Smooth muscle cell of the brain vasculature (primary cell): ENCODE results near the gene SLC18B1.

Experiments used
- DNase-seq: peaks from one replicate; pipeline ENCODE4 v3.0.0-alpha.2; 2012; ENCODE audit warnings: low read depth, low spot score

The SLC18B1 gene

DNA sequence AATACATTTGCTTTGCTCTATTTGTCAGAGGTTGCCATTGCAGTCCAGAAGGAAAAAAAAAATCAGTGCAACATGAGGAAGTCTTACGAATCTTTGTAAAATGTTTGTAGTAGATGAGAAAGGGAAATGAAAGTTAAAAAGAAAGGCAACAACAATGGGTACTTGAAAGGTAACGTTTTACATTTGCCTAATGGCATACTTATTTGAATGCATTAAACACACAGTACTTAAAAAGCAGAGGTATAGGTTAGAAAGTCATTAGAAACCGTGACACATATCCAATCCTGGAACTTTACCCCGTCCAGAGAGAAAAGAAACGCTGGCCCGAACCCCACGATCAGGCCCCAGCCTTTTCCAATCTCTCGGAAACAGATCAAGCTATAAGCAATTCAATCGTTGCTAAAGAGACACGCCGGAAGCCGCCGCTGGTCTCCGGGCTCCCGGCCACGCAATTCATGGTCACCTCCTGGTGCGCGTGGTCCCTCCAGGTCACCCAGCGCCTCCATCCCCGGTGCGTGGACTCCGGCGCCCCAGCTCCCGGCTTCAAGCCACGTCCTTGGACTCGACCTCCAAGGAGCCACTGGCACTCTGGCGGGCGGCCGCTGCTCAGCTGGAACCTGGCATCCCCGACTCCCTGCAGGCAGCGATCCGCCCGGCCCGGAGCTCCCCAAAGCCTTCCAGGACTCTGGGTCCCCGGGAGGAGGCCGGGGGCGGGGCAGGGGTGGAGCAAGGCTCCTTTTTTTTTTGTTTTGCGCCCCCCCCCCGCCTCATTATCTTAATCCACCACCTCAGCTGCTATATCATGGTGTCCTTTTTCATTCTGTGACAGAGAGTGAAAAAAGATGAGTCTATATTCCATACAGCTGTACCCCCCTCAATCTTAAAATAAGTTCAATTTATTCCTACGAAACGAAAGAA, at the start of gene SLC18B1:
Gene SLC18B1 (minus strand): TSS at position 687 of the 918 bp plus-strand sequence. CDS start 181 bp downstream, at position 506.
- no peak for DNase-seq

DNA sequence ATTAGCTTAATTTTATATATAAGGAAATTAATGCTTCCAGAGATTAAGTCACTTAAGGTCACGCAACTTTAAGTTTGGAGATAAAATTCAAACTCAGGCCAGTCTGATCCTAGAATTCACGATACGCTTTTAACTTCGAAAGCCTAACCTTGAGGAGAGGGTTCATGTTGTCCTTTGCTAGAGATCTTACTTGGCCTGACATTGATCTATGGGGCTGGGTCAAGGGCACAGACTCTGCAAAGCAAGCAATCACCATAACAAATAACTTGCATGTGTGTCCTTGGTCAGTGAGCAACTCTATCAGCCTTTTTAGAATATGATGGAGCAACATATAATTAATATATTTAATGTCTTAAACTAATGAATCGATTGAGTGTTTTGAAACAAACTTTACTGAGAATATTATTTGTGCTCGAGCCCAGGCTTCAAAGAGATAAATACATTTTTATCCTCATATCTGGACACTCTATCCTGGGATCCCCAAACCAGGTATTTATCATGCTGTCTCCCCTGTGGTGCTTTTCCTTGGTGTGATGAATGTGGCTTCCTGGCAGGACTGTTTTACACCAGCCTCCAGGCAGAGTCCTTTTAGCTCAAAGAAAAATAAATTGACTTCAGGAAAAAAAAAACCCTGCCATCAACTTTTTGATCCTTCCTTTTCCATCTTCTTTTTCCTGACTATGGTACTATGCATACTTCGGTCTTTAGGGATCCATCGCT, 45.0 kb upstream of the SLC18B1 start:
- no peak for DNase-seq

- DNase-seq = no peak
Observed at GRCh38 chr6:132841966-132842365, 43.5 kb upstream of the SLC18B1 start.

DNA sequence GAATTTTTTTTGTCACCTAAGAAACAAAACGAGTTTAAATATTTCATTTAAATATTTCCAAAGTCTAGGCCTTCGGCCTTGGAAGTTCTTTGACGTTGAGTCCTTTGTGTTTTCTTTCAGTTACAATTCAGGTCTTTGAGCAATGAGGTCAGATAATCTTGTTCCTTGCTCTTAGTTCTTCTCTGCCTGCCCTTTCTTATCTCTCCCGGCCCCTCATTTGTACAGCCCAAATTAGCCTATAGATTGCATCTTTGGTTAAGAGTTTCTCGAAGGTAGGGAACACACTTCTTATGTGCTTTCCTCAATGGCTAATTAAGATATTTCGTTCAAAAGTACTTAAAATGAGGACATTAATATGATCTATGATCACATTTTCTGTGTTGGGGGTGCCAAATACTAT, 34.5 kb upstream of the SLC18B1 start:
- DNase-seq = no peak

DNA sequence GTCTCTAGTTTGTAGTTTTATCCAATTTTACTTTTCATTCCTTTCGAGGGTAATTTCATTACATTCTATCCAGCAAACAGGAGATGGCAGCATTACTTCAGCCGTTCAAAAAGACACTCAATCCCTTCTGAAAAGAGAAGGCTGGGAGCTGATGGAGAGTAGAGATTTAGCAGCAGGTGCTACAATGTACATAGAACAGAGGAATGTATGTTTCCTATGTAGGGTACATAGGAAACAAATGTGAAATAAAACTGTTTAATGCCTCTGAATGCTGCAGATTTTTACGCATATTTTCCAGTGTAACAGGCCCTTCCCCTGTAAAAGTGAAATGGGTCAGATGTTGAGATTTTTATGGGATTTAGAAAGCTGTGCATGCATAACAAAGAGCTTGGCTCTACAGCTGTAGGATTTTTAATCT, 31.9 kb upstream of the SLC18B1 start:
- DNase-seq = no peak

DNA sequence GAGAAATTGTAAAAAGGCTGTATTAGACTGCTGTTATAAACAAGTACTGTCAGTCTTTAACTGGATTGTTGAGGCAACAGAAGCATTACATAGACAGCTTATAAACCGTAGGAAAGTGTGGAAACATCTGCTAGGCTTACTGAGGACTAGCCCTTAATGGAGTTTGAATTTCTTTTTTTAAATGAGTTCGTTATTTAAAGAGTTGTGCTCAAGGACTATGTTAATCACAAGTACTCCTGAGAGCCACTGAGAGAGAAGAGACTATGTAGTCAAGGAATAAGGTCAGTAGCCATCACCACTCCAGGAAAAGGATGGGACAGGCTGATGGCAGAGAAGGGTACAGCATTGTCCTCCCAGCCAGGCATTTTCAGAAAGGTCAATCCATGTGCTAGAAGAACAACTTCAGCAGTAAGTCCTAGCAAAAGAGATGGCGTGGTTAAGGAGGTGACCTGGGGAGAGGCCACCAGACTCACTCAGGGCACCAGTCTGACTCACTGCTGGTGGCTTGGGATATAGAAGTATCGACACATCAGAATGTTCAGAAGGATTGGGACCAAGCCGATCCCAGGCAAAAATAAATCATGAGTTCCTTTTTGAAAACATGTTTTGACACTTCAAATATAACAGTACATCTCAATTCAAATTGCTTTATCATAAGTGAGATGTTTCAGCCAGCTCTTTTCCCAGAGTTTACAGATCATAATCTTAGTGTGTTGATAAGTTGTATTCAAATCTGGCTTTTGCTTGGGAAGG, 22.4 kb upstream of the SLC18B1 start:
- no peak for DNase-seq

- DNase-seq = no peak
Observed at GRCh38 chr6:132819405-132820161, 21.1 kb upstream of the SLC18B1 start.

DNA sequence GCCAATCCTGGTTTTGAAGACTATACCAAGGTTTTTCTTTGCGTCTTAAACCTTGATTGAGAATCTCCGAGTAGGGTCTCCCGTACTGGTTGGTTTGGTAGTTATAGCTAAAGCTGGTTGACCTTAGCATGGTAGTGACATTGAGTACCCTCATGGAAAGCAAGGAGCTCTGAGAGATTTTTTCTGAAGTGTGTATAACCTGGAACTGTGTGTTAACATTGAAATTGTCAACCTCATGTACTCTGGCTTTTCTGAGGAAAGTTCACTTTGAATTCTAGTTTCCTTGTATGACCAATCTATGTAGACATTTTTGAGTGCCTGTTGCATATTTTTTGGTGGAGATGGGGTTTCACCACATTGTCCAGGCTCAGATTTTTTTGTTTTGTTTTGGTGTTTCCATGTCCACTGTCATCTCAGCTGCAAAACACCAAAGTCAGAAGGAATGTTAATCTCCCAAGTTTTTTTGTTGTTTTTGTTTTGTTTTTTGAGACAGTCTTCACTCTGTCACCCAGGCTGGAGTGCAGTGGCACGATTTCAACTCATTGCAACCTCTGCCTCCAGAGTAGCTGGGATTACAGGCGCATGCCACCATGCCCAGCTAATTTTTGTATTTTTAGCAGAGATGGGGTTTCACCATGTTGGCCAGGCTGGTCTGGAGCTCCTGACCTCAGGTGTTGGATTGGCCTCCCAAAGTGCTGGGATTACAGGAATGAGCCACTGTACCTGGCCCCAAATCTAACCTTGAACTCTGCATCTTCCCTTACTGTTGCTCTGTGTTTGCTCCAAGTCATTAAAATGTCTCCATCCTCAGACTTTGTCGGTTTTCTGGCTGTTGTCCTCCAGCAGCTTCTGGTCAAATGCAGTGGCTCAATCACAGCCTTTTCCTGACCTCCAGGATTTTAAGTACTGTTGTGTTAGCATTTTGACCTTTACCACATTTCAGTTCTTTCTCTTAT, 20.2 kb upstream of the SLC18B1 start:
- DNase-seq = no peak

GRCh38 chr6:132817554-132818403, 19.3 kb upstream of the SLC18B1 start:
- no peak for DNase-seq

GRCh38 chr6:132816660-132817059, 18.2 kb upstream of the SLC18B1 start:
- no peak for DNase-seq

- no peak for DNase-seq
Observed at GRCh38 chr6:132814716-132815570, 16.5 kb upstream of the SLC18B1 start.

DNA sequence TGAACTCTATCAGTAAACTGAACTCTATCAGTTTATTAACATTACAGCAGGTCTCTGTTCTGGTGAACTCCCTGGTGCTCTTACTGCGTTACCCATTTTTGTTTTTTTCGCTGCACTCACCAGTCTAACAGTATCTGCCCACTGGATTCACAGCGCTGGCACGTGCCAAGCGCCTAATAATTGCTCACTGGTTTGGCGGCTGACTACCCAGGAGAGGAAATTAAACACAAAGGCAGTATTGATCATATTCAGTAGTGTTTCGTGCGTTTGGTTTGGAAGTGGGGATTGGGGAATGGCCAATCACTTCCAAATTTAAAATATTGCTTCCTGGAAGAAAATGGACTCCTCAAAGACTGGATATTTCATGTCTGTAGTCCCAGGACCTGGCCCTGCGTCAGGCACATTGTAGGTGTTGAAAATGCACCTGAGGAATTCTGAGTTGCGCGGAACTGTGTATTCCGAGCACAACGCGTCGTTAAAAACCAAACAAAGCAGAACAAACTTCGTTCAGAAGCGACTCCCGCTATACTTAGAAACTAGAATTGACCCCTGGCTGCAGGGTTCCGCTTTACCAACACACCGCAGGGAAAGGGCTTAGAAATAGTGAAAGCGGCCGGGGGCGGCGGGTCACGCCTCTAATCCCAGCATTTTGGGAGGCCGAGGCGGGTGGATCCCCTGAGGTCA, 14.9 kb upstream of the SLC18B1 start:
- DNase-seq = no peak

DNA sequence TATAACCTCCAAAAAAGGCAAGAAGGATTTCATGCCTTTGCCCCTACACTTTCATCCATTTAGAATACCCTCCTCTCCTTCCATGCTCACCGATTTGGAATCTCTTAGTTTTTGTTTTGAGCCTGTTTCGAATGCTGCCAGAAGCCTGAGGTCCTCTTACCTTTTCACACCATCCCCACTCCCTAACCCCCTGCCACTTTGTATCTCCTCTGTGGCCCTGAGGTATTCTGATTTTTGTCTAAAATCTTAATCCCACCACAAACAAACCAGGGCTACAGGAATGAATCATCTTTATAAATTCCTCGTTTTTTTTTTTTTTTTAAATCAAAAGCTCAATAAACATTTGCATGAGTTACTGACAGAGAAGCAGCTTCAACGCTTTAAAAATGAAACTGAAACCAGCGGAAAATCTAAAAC, 14.3 kb upstream of the SLC18B1 start:
- DNase-seq = no peak

- no peak for DNase-seq
Observed at GRCh38 chr6:132812255-132812732, 13.9 kb upstream of the SLC18B1 start.

- DNase-seq = no peak
Observed at GRCh38 chr6:132811276-132811675, 12.8 kb upstream of the SLC18B1 start.

DNA sequence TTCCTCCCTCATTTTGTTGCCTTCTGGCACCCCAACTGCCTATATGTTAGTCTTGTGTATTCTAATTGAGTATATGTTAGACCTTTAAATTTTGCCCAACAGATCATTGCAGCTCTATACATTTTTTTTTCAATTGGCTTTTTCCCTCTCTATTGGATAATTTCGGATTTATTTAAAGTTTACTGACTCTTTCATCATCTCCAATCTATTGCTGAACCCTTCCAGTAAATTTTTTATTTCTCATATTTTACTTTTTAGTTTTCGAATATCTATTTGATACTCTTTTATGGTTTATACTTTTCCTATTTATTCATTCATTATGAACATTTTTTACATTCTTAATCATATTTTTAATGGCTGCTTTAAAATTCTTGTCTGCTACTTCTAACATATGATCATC, 7.1 kb upstream of the SLC18B1 start:
- no peak for DNase-seq

DNA sequence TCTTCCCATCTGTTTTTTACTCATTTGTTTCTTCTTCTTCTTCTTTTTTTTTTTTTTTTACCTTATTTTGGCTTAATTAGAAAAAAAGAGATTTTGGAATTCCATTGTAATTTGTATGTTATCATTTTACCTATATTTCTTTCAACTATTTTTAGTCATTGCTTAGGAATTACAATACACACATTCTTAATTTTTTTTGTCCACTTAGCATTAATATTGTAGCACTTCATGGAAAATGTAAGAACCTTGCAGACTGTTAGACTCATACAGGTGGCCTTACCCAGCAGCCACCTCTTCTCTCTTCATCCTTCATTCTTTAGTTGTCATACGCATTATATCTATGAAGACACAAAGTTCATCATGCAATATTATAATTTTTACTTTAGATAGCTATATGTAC, 5.8 kb upstream of the SLC18B1 start:
- DNase-seq = no peak

DNA sequence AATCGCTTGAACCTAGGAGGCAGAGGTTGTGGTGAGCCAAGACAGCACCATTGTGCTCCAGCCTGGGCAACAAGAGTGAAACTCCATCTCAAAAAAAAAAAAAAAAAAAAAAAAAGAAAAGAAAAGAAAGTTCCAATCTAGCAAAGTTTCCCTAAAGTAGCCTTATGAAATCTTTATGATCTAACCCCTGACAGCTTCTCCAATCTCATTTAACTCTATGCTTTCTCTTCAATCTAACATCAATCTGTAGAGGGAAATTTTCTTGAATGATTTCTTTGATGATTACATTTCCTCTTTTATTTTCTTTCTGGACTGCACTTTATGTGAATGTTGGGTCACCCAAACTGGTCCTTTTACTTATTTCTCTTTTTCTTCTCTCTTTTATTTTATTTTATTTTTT, 2.2 kb upstream of the SLC18B1 start:
- DNase-seq = no peak
